ENCODE measurements around the gene EIF3I.

The EIF3I gene

GRCh38 chr1:32198237-32199042, 23.8 kb upstream of the EIF3I start:
- no peak for DNase-seq

- DNase-seq = no peak
Measured at GRCh38 chr1:32199043-32199716, 23.0 kb upstream of the EIF3I start.

- no peak for DNase-seq
Measured at GRCh38 chr1:32199717-32200072, 22.5 kb upstream of the EIF3I start.

- peak; percentile 10 for DNase-seq
Measured at GRCh38 chr1:32200226-32201010, 21.8 kb upstream of the EIF3I start, which contains the start of gene CCDC28B. Gene CCDC28B, plus strand, starts transcription at chr1:32200595. Its CDS starts 1,341 bp downstream, at chr1:32201936.

GRCh38 chr1:32201011-32201855, 21.0 kb upstream of the EIF3I start:
- DNase-seq = no peak

- DNase-seq = no peak
Measured at GRCh38 chr1:32204943-32205361, 17.3 kb upstream of the EIF3I start.

- DNase-seq = peak; percentile 41
Measured at GRCh38 chr1:32205401-32206370, 16.5 kb upstream of the EIF3I start, which contains the start of gene IQCC. Gene IQCC, plus strand, starts transcription at chr1:32205671. Its CDS starts 11 bp downstream, at chr1:32205682.

- DNase-seq = no peak
Measured at GRCh38 chr1:32208469-32208868, 13.7 kb upstream of the EIF3I start.

GRCh38 chr1:32208891-32209328, 13.3 kb upstream of the EIF3I start, which contains the start of gene DCDC2B:
Gene DCDC2B, plus strand, starts transcription at chr1:32209089. Its CDS starts 5 bp downstream, at chr1:32209094.
- peak; percentile 69 for DNase-seq

- DNase-seq = no peak
Measured at GRCh38 chr1:32215629-32216480, 6.4 kb upstream of the EIF3I start.

GRCh38 chr1:32216566-32216965, 5.6 kb upstream of the EIF3I start:
- no peak for DNase-seq

GRCh38 chr1:32219022-32219421, 3.2 kb upstream of the EIF3I start:
- no peak for DNase-seq

GRCh38 chr1:32220746-32221580, 1.2 kb upstream of the EIF3I start:
- DNase-seq = no peak

GRCh38 chr1:32221581-32221979, 627 bp upstream of the EIF3I start:
- no peak for DNase-seq

- no peak for DNase-seq
Measured at GRCh38 chr1:32223683-32224082, 1.5 kb downstream of the EIF3I start.

GRCh38 chr1:32224285-32224684, 2.1 kb downstream of the EIF3I start:
- no peak for DNase-seq

GRCh38 chr1:32228771-32229170, 6.6 kb downstream of the EIF3I start:
- DNase-seq = no peak

- DNase-seq = no peak
Measured at GRCh38 chr1:32231843-32232432, 9.7 kb downstream of the EIF3I start.
